Transverse colon (tissue), 4 donors: ENCODE data around the gene GPC1. TPM values are rescaled to one million over a fixed set of nuclear protein-coding genes. Genes with fewer than 3 reads are reported as not detected.

Experiments used
- DNase-seq: peaks from one replicate; pipeline ENCODE4 v3.0.0-alpha.2; 2019
- H3K27ac ChIP-seq, 4 donors: fragments of 200-600 bp; sonication (generic); 2 replicates each; pipeline ENCODE4 v1.5.1; 2016 to 2018; ENCODE audit warnings: inconsistent platforms in 4 of 4
- H3K27me3 ChIP-seq: fragments of 200-600 bp; sonication (generic); 2 replicates; pipeline ENCODE4 v1.5.1; 2017; ENCODE audit warnings: inconsistent platforms
- H3K36me3 ChIP-seq, 4 donors: fragments of 200-600 bp; sonication (generic); 2 replicates each; pipeline ENCODE4 v1.5.1; 2017 to 2019; ENCODE audit warnings: inconsistent platforms in 4 of 4
- H3K4me1 ChIP-seq, 4 donors: fragments of 200-600 bp; sonication (generic); 2 replicates each; pipeline ENCODE4 v1.5.1; 2017 to 2020; ENCODE audit warnings: inconsistent platforms in 4 of 4
- H3K4me3 ChIP-seq, 4 donors: fragments of 200-600 bp; sonication (generic); 1 replicate in 1 of 4; 2 replicates in 3 of 4; pipeline versions ENCODE4 v1.5.1 to v1.6.1; 2017 to 2019; ENCODE audit warnings: inconsistent platforms in 4 of 4
- H3K9me3 ChIP-seq, 2 donors: fragments of 200-600 bp; sonication (generic); 2 replicates each; pipeline ENCODE4 v1.5.1; 2017 to 2019; ENCODE audit warnings: inconsistent platforms in 2 of 2
- CTCF ChIP-seq, 5 experiments: fragments of 200-600 bp in 3 of 5; fragments of 450-650 bp in 2 of 5; sonication (generic) in 3 of 5; IDR thresholded peaks; 1 replicate in 2 of 5; 2 replicates in 3 of 5; pipeline ENCODE4 v1.5.1; 2016 to 2017; ENCODE audit warnings: antibody characterized with exemption in 5 of 5, inconsistent platforms in 3 of 5, mild to moderate bottlenecking in 2 of 5, moderate library complexity in 1 of 5
- EP300 ChIP-seq: sonication (generic); formaldehyde crosslinking; IDR thresholded peaks from one replicate; pipeline ENCODE4 v1.6.1; 2017; ENCODE audit warnings: antibody characterized with exemption, low read depth
- POLR2A ChIP-seq: fragments of 450-650 bp; IDR thresholded peaks from one replicate; pipeline ENCODE4 v1.6.1; 2016; ENCODE audit warnings: antibody characterized with exemption, mild to moderate bottlenecking, moderate library complexity
- POLR2AphosphoS5 ChIP-seq, 3 donors: sonication (generic); formaldehyde crosslinking; IDR thresholded peaks; one replicate each; pipeline ENCODE4 v1.6.1; 2016; ENCODE audit warnings: antibody characterized with exemption in 3 of 3
- WGBS, 2 donors: methylation state at CpG; one replicate each; pipeline ENCODE4 v1.1.5; 2018; ENCODE audit warnings: low coverage in 1 of 2; 5-methylcytosine and 5-hydroxymethylcytosine counted together
- in situ Hi-C, 4 donors: fragments of 200-750 bp; cut with MboI; loops; one replicate each; pipeline versions ENCODE4 v1.15.0 to v1.15.1; 2017; ENCODE audit warnings: low sequenced_read_pairs in 3 of 4, low pct_ligation_motif_present in 1 of 4, low pct_unique_long_range_greater_than_20kb in 1 of 4
- intact Hi-C: fragments of 100-400 bp; cut with DNase I; formaldehyde crosslinking; loops from one replicate; pipeline ENCODE4 v1.15.1; 2023; ENCODE audit warnings: low total_unique reads
- total RNA-seq, 4 donors: library from RNA; depleted of rRNA; stranded (reverse); fragments of >200 nt; gene quantifications; one replicate each; pipeline ENCODE4 v1.1.0, GENCODE V29; 2016

The GPC1 gene
- total RNA-seq, 4 donors from 2014 or later: 10.4 to 31.8 (median 18.0) TPM

- in situ Hi-C loops (no loop called here), intact Hi-C loops (no loop called here)
- DNase-seq: peak; percentile 4
- Histone ChIP-seq H3K27me3 (no peaks in the 10 kb centered on the region), H3K27ac (no peak overlapping the region), H3K9me3 (peaks cover 8 to 10% of the 10 kb centered on the region in 2 donors), H3K36me3 (no peaks in the 10 kb centered on the region), H3K4me3 (no peak overlapping the region), H3K4me1 (no peaks in the 10 kb centered on the region)
- TF ChIP-seq POLR2AphosphoS5 (IDR thresholded peaks at IDR 0.05) (peak in 1 of 3 donors; percentile 12), POLR2A (no peak), EP300 (no peak)
- 92% methylated on average over 6 of the region's 6 CpGs; no CpG with 5 or more reads in 1 of the 2 donors for WGBS, 2 donors
Measured at GRCh38 chr2:240469740-240470139, 34.3 kb downstream of the GPC1 start.

- intact Hi-C loops: no loop called here
Measured at GRCh38 chr2:240472078-240472790, 36.8 kb downstream of the GPC1 start.

GRCh38 chr2:240473211-240473610, 37.7 kb downstream of the GPC1 start:
- no peaks in the 10 kb centered on the region for H3K36me3 ChIP-seq
- no peaks in the 10 kb centered on the region for H3K27me3 ChIP-seq
- H3K9me3 ChIP-seq: peaks cover 8 to 12% of the 10 kb centered on the region in 2 donors
- DNase-seq: no peak
- no peaks in the 10 kb centered on the region for H3K4me1 ChIP-seq
- H3K4me3 ChIP-seq: no peak overlapping the region
- H3K27ac ChIP-seq: no peak overlapping the region
- intact Hi-C loops: no loop called here
- no peak for TF ChIP-seq EP300
- TF ChIP-seq POLR2AphosphoS5 (IDR thresholded peaks at IDR 0.05): no peak
- TF ChIP-seq CTCF (IDR thresholded peaks at IDR 0.05): no peak
- TF ChIP-seq POLR2A: no peak
- in situ Hi-C loops: no loop called here
- WGBS, 2 donors: 94 to 97% methylated on average over 3 to 4 of the region's 4 CpGs

More at GRCh38 chr2:240472078-240472790, 36.8 kb downstream of the GPC1 start:
- Histone ChIP-seq H3K9me3 (peaks cover 8 to 12% of the 10 kb centered on the region in 2 donors), H3K4me3 (no peak overlapping the region), H3K36me3 (no peaks in the 10 kb centered on the region), H3K27me3 (no peaks in the 10 kb centered on the region), H3K4me1 (no peaks in the 10 kb centered on the region), H3K27ac (no peak overlapping the region)
- 98% methylated on average over 11 of the region's 11 CpGs; no CpG with 5 or more reads in 1 of the 2 donors for WGBS, 2 donors
- TF ChIP-seq EP300 (no peak), CTCF (IDR thresholded peaks at IDR 0.05) (no peak), POLR2A (no peak), POLR2AphosphoS5 (IDR thresholded peaks at IDR 0.05) (no peak)
- DNase-seq: no peak
- in situ Hi-C loops: no loop called here

GRCh38 chr2:240477916-240478315, 42.5 kb downstream of the GPC1 start:
- no peaks in the 10 kb centered on the region for H3K4me1 ChIP-seq
- H3K27me3 ChIP-seq: no peaks in the 10 kb centered on the region
- WGBS, 2 donors: 86 to 99% methylated on average over 7 to 13 of the region's 13 CpGs
- TF ChIP-seq CTCF (IDR thresholded peaks at IDR 0.05): no peak
- TF ChIP-seq POLR2A: no peak
- no peak for TF ChIP-seq POLR2AphosphoS5 (IDR thresholded peaks at IDR 0.05)
- in situ Hi-C loops (no loop called here), intact Hi-C loops (no loop called here)
- no peak overlapping the region for H3K4me3 ChIP-seq
- no peak for DNase-seq
- H3K27ac ChIP-seq: no peak overlapping the region
- no peaks in the 10 kb centered on the region for H3K36me3 ChIP-seq
- peaks cover 8 to 12% of the 10 kb centered on the region in 2 donors for H3K9me3 ChIP-seq
